ENCODE results near the gene CABLES2.
"Not testable (repeated sequence)": the region's sequence is repeated elsewhere in the genome, so short reads cannot be mapped to it uniquely, and the experiment has no call there.

Gene CABLES2

GRCh38 chr20:62428002-62428372, 20.9 kb upstream of the CABLES2 start:
- TF ChIP-seq, protein P1, sequence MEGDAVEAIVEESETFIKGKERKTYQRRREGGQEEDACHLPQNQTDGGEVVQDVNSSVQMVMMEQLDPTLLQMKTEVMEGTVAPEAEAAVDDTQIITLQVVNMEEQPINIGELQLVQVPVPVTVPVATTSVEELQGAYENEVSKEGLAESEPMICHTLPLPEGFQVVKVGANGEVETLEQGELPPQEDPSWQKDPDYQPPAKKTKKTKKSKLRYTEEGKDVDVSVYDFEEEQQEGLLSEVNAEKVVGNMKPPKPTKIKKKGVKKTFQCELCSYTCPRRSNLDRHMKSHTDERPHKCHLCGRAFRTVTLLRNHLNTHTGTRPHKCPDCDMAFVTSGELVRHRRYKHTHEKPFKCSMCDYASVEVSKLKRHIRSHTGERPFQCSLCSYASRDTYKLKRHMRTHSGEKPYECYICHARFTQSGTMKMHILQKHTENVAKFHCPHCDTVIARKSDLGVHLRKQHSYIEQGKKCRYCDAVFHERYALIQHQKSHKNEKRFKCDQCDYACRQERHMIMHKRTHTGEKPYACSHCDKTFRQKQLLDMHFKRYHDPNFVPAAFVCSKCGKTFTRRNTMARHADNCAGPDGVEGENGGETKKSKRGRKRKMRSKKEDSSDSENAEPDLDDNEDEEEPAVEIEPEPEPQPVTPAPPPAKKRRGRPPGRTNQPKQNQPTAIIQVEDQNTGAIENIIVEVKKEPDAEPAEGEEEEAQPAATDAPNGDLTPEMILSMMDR (IDR thresholded peaks at IDR 0.05; ENCODE audit: extremely low read depth, missing control alignments): no peak
- no peak for DNase-seq (ENCODE audit: low spot score)

DNA sequence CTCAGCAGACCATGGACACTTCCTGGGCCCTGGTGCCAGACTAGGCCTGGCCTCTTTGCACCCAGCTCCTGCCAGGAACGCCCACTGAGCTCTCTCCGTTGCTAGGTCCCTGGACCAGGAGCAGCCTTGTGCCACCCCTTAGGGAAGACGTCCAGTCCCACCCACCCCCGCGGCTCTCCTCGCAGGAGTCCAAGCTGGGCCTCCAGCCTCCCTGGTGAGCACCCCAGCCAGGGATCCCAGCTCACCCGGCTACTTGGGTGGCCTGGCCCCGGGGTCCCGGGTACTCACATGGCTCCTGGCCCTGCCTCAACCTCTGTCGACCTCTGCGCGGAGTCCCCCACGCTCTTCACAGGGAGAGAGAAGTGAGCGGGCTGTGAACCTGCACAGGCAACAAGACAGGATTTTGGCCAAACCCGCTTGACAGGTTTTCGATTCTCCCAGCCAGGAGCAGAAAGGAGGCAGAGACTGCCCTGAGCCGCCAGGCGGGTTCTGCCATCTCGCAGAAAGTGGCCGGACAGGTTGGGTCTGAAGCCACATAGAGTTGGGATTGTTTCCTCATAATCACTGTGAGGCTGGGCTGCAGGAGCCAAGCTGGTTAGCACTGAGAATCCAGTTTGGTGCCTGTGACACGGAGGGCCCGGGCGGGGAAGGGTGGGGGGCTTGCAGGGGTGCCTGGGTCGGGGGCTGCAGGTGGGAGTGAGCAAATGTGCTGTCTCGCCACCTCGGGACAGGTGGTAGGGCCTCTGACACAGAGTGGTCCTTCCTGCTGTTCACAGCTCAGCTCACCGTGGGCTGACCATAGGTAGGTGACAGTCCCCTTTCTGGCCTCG, 20.3 kb upstream of the CABLES2 start, which contains the start of gene RBBP8NL:
RBBP8NL (minus strand) TSS at position 368 of the 830 bp plus-strand sequence. CDS start 7,892 bp downstream, outside the sequence.
- no peak for DNase-seq (ENCODE audit: low spot score)
- TF ChIP-seq, protein P1 (IDR thresholded peaks at IDR 0.05; ENCODE audit: extremely low read depth, missing control alignments): no peak

DNA sequence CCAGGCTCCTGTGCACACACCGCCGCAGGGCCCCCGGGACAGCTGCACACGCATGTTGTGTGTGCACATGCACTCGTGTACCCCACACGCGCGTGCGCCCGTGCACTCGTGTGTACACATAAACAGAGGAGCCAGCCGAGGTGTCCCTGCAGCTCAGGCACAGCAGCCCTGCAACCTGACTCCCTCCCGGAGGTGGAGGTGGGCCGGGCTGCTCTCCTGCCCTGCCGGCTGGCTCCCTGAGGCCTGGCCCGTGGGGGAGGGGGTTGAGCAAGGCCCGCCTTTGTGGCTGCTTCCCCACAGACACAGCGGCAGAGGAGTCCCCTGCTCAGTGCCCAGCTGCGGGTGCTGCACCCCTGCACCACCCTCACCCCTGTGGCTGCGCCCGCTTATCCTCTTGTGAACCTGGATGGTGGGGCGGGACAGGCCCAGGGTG, 19.6 kb upstream of the CABLES2 start:
- DNase-seq (ENCODE audit: low spot score): no peak

GRCh38 chr20:62426059-62426348, 18.9 kb upstream of the CABLES2 start:
- DNase-seq (ENCODE audit: low spot score): not testable (repeated sequence)

More for the DNA sequence above, 19.6 kb upstream of the CABLES2 start:
- TF ChIP-seq, protein P1 (IDR thresholded peaks at IDR 0.05; ENCODE audit: extremely low read depth, missing control alignments): no peak

GRCh38 chr20:62425281-62426058, 18.4 kb upstream of the CABLES2 start:
- TF ChIP-seq, protein P1 (IDR thresholded peaks at IDR 0.05; ENCODE audit: extremely low read depth, missing control alignments): no peak
- no peak for DNase-seq (ENCODE audit: low spot score)

DNA sequence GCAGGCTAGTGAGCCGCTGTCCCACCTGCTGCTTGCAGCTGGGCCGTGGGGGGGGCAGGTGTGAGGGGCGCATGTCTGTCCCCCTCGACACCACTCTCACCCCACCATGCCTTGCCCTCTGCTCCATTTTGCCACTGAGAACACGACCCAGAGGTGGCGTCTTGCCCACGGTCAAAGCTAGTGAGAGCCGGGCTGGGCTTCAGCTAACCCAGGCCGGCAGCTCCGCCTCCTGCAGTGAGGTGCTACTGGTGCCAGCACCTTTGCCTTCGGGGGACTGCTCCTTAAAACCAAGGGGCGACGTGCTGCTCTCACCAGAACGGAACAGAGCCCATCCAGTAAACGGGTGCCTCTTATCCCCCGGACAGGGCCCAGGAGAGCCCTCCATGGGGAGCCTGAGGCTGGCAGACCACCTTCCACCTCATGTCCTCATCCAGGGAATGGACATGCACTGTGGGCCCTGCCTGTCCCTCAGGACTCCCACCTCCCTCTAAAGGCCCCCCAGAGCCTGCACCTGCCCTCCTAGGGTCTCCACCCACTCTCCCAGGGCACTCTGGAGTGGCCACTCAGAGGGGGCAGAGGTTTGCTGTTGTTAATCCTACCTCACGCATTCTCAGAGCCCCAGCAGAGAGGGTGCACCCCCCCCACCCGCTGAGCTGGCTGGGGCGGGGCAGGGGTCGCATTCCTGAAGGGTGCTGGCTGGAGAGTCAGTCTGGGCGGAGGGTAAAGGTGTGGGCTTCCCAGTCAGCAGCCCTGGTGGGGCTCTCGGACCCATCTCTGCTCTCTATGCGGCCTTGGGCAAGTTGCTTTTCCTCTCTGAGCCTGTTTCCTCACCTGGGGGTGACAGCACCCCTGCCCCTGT, 17.4 kb upstream of the CABLES2 start:
- TF ChIP-seq, protein P1 (IDR thresholded peaks at IDR 0.05; ENCODE audit: extremely low read depth, missing control alignments): no peak
- no peak for DNase-seq (ENCODE audit: low spot score)

DNA sequence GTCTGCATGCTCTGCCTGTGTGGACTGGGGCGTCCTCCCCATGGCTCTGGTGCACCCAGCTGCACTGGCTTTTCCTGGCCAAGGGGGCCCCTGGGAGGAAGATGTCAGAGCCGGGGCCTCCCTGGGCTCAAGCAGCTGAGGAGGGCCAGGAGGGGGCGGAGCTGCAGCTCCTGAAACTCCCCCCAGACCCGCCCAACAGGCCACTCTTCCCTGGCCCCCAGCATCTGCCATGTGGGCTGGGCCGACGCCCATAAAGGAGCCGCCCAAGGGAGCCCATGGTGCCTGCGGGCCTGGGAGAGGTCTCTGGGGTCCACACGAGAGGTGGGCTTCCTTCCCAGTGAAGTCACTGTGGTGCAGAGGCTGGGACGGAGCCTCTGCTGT, 16.2 kb upstream of the CABLES2 start:
- no peak for DNase-seq (ENCODE audit: low spot score)
- TF ChIP-seq, protein P1 (IDR thresholded peaks at IDR 0.05; ENCODE audit: extremely low read depth, missing control alignments): no peak
